HepG2 (cell line): Measurements from ENCODE around the gene JAG1. TPM values are rescaled to one million over a fixed set of nuclear protein-coding genes. Genes with fewer than 3 reads are reported as not detected.

Experiments
- BCLAF1 ChIP-seq: fragments of 450-650 bp; IDR thresholded peaks from 2 replicates; pipeline ENCODE4 v1.6.1; 2017; ENCODE audit warnings: mild to moderate bottlenecking
- CHD4 ChIP-seq: fragments of 200-600 bp; sonication (generic); IDR thresholded peaks from 2 replicates; pipeline ENCODE4 v1.7.0; 2017; ENCODE audit warnings: mild to moderate bottlenecking, low read length, borderline replicate concordance
- JUN ChIP-seq: sonication (generic); formaldehyde crosslinking; IDR thresholded peaks from 2 replicates; pipeline ENCODE4 v1.4.0; 2020; ENCODE audit warnings: mild to moderate bottlenecking, missing genetic modification reagents
- MAFF ChIP-seq: IDR thresholded peaks from 2 replicates; pipeline ENCODE4 v1.6.1; 2011; ENCODE audit warnings: low read depth, low read length, improper control_type of control experiment
- NFAT5 ChIP-seq: sonication (generic); formaldehyde crosslinking; IDR thresholded peaks from 2 replicates; pipeline ENCODE4 v1.4.0; 2020; ENCODE audit warnings: missing genetic modification reagents
- SRY ChIP-seq: sonication (generic); formaldehyde crosslinking; IDR thresholded peaks from 2 replicates; pipeline ENCODE4 v1.8.0; 2022; ENCODE audit warnings: mild to moderate bottlenecking, missing genetic modification reagents
- STAT6 ChIP-seq: sonication (generic); formaldehyde crosslinking; IDR thresholded peaks from 2 replicates; pipeline ENCODE4 v1.4.0; 2020; ENCODE audit warnings: missing genetic modification reagents, mild to moderate bottlenecking, borderline replicate concordance
- TMF1 ChIP-seq: sonication (generic); formaldehyde crosslinking; IDR thresholded peaks from 2 replicates; pipeline ENCODE4 v1.8.1; 2022; ENCODE audit warnings: low read depth, missing genetic modification reagents
- ZNF275 ChIP-seq: sonication (generic); formaldehyde crosslinking; IDR thresholded peaks from 2 replicates; pipeline ENCODE4 v1.8.0; 2022; ENCODE audit warnings: missing genetic modification reagents, mild to moderate bottlenecking, inconsistent platforms, borderline replicate concordance
- ZNF629 ChIP-seq: sonication (generic); formaldehyde crosslinking; conservative IDR thresholded peaks from 2 replicates; pipeline ENCODE4 v1.5.0; 2020; ENCODE audit warnings: missing genetic modification reagents
- ZNF674 ChIP-seq: sonication (generic); formaldehyde crosslinking; IDR thresholded peaks from 2 replicates; pipeline ENCODE4 v1.5.0; 2020; ENCODE audit warnings: low read depth, mild to moderate bottlenecking, missing genetic modification reagents
- polyA plus RNA-seq, 8 experiments: library from polyadenylated mRNA; depleted of rRNA in 3 of 8; stranded (reverse) in 7 of 8; unstranded in 1 of 8; fragments of >200 nt; fragmentation: Illumina TruSeq in 4 of 8; extraction: Trizol in 4 of 8; gene quantifications; 2 replicates each; pipeline versions ENCODE4 v1.2.1 to v1.2.3, GENCODE V29; 2011 to 2016; ENCODE audit warnings: low read depth in 4 of 8, missing spikeins in 1 of 8, mixed read lengths in 1 of 8; ENCODE audit not compliant: insufficient read depth in 1 of 8
- total RNA-seq, 5 experiments: library from RNA; depleted of rRNA; stranded (reverse); fragments of >200 nt; fragmentation: Illumina TruSeq; extraction: Trizol; gene quantifications; 2 replicates each; pipeline ENCODE4 v1.2.3, GENCODE V29; 2016; ENCODE audit warnings: low read depth in 1 of 5

JAG1 gene
- total and polyA plus RNA-seq, 2 of the 13 experiments (the other 11 are each of a cell fraction or from before 2014, with no cell fraction given) = 47.1 to 56.3 TPM

- TF ChIP-seq ZNF275 (CRISPR knock-in tag) (no peak), NFAT5 (CRISPR knock-in tag) (peak; percentile 76; the same call in 1 of the 2 replicates), JUN (peak; percentile 71; the same call in 1 of the 2 replicates), SRY (CRISPR knock-in tag) (no peak), TMF1 (CRISPR knock-in tag) (peak; percentile 88), BCLAF1 (no peak), ZNF629 (no peak; the same call in 1 of the 2 replicates), CHD4 (no peak; the same call in 1 of the 2 replicates), MAFF (no peak), ZNF674 (CRISPR knock-in tag) (0 out of 2 replicates have a peak, but pooled peaks have one; percentile 5), STAT6 (CRISPR knock-in tag) (no peak; the same call in 1 of the 2 replicates)
Observed at GRCh38 chr20:10673842-10674683, at the start of gene JAG1 (continued).
